Measurements from ENCODE around the gene MCF2L2.
"Not testable (repeated sequence)": the region's sequence is repeated elsewhere in the genome, so short reads cannot be mapped to it uniquely, and the experiment has no call there.

MCF2L2 gene

GRCh38 chr3:183447206-183448001, 19.0 kb upstream of the MCF2L2 start:
- H3K36me3 ChIP-seq (ENCODE audit: control insufficient read depth, insufficient read depth, low read length): no peaks in the 10 kb centered on the region

GRCh38 chr3:183446838-183447205, 18.4 kb upstream of the MCF2L2 start:
- DNase-seq (ENCODE audit: extremely low read depth, insufficient read length): no peak
- no peak for TF ChIP-seq CTCF (IDR thresholded peaks at IDR 0.05; ENCODE audit: insufficient read depth, low read length, poor library complexity, severe bottlenecking)
- Histone ChIP-seq H3K36me3 (ENCODE audit: control insufficient read depth, insufficient read depth, low read length) (no peaks in the 10 kb centered on the region), H3K27me3 (replicated peaks; ENCODE audit: control insufficient read depth, insufficient read depth, low read length) (no peaks in the 10 kb centered on the region), H3K4me3 (replicated peaks; ENCODE audit: low read depth, low read length) (peak overlapping the region; percentile 84)

More at GRCh38 chr3:183447206-183448001, 19.0 kb upstream of the MCF2L2 start:
- no peaks in the 10 kb centered on the region for H3K27me3 ChIP-seq (replicated peaks; ENCODE audit: control insufficient read depth, insufficient read depth, low read length)
- TF ChIP-seq CTCF (IDR thresholded peaks at IDR 0.05; ENCODE audit: insufficient read depth, low read length, poor library complexity, severe bottlenecking): no peak
- DNase-seq (ENCODE audit: extremely low read depth, insufficient read length): peak; percentile 81
- peak overlapping the region; percentile 84 for H3K4me3 ChIP-seq (replicated peaks; ENCODE audit: low read depth, low read length)

DNA sequence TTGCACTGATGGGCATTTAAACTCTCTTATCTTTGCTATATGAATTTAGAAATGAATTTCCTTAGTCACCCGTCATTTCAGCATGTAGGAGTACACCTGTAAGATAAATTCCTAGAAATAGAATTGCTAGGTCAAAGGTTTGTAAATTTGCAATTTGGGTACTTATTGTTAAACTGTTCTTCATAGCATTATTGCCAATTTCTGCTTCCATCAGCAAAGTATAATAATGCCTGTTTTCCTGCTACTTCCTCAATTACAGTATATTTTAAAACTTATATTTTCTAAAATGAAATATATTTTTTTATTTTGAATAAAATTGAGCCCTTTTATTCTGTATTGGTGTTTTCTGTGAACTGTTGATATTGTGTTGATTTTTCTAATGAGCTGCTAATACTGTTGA, 16.3 kb upstream of the MCF2L2 start:
- no peaks in the 10 kb centered on the region for H3K36me3 ChIP-seq (ENCODE audit: control insufficient read depth, insufficient read depth, low read length)
- DNase-seq (ENCODE audit: extremely low read depth, insufficient read length): no peak
- no peak for TF ChIP-seq CTCF (IDR thresholded peaks at IDR 0.05; ENCODE audit: insufficient read depth, low read length, poor library complexity, severe bottlenecking)
- H3K27me3 ChIP-seq (replicated peaks; ENCODE audit: control insufficient read depth, insufficient read depth, low read length): no peaks in the 10 kb centered on the region
- no peak overlapping the region for H3K4me3 ChIP-seq (replicated peaks; ENCODE audit: low read depth, low read length)

- DNase-seq (ENCODE audit: extremely low read depth, insufficient read length): no peak
- no peaks in the 10 kb centered on the region for H3K36me3 ChIP-seq (ENCODE audit: control insufficient read depth, insufficient read depth, low read length)
- TF ChIP-seq CTCF (IDR thresholded peaks at IDR 0.05; ENCODE audit: insufficient read depth, low read length, poor library complexity, severe bottlenecking): no peak
- H3K4me3 ChIP-seq (replicated peaks; ENCODE audit: low read depth, low read length): no peak overlapping the region
- no peaks in the 10 kb centered on the region for H3K27me3 ChIP-seq (replicated peaks; ENCODE audit: control insufficient read depth, insufficient read depth, low read length)
Observed at GRCh38 chr3:183443395-183444385, 15.3 kb upstream of the MCF2L2 start.

- no peak overlapping the region for H3K4me3 ChIP-seq (replicated peaks; ENCODE audit: low read depth, low read length)
- no peak for DNase-seq (ENCODE audit: extremely low read depth, insufficient read length)
- no peaks in the 10 kb centered on the region for H3K36me3 ChIP-seq (ENCODE audit: control insufficient read depth, insufficient read depth, low read length)
- no peak for TF ChIP-seq CTCF (IDR thresholded peaks at IDR 0.05; ENCODE audit: insufficient read depth, low read length, poor library complexity, severe bottlenecking)
- H3K27me3 ChIP-seq (replicated peaks; ENCODE audit: control insufficient read depth, insufficient read depth, low read length): no peaks in the 10 kb centered on the region
Observed at GRCh38 chr3:183442994-183443393, 14.6 kb upstream of the MCF2L2 start.

DNA sequence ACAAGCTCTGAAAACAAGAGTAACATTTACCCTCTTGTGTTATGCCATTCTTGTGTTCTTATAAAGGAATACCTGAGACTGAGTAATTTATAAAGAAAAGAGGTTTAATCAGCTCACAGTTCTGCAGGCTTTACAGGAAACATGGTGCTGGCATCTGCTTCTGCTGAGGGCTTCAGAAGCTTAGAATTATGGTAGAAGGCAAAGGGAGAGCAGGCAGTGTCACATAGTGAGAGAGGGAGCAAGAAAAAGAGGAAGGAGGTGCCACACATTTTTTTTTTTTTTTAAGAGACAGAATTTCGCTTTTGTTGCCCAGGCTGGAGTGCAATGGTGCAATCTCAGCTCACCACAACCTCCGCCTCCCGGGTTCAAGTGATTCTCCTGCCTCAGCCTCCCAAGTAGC, 12.1 kb upstream of the MCF2L2 start:
- not testable (repeated sequence) for H3K27me3 ChIP-seq (replicated peaks; ENCODE audit: control insufficient read depth, insufficient read depth, low read length); H3K4me3 ChIP-seq (replicated peaks; ENCODE audit: low read depth, low read length); H3K36me3 ChIP-seq (ENCODE audit: control insufficient read depth, insufficient read depth, low read length); DNase-seq (ENCODE audit: extremely low read depth, insufficient read length)

Measured in GM06990 (cell line).